ENCODE results near the gene NDST3.

NDST3 gene

GRCh38 chr4:118035309-118035708 is 1.0 kb downstream of the NDST3 start:
- CTCF ChIA-PET = no interaction called here
- POLR2A ChIA-PET = no interaction called here
- no peak for TF ChIP-seq BHLHE40 (IDR thresholded peaks at IDR 0.05; ENCODE audit: borderline replicate concordance)
- no peak for TF ChIP-seq SP1 (IDR thresholded peaks at IDR 0.05)
- TF ChIP-seq ZNF384 (IDR thresholded peaks at IDR 0.05) = no peak
- no peak for TF ChIP-seq ARNT (IDR thresholded peaks at IDR 0.05)
- no peak for TF ChIP-seq TARDBP (IDR thresholded peaks at IDR 0.05)
- no peak for TF ChIP-seq CTBP1 (IDR thresholded peaks at IDR 0.05; ENCODE audit: borderline replicate concordance)
- DNase-seq (ENCODE audit: extremely low spot score) = no peak

DNA sequence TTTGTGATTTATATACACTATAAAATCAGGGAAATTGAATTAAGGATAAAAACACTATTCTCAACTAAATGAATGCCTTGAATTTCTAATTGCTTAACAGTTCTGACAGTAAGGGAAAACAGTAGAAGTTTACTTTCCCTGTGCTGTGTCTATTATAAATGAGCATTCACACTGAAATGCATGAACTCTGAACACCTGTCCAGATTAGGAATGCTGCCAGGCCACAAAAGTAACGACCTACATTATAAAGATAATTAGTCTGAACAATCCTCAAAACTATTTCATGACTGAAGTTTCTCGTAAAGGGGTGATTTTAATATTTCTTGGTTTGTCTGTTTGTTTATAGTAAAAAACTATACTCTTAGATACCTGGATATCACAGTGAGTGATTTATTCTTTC is 2.0 kb downstream of the NDST3 start:
- ChIA-PET CTCF (no interaction called here), POLR2A (no interaction called here)
- no peak for DNase-seq (ENCODE audit: extremely low spot score)
- no peak for TF ChIP-seq FOXM1 (IDR thresholded peaks at IDR 0.05; ENCODE audit: borderline replicate concordance)
- no peak for TF ChIP-seq CTBP1 (IDR thresholded peaks at IDR 0.05; ENCODE audit: borderline replicate concordance)

GRCh38 chr4:118037955-118038354 is 3.7 kb downstream of the NDST3 start:
- POLR2A ChIA-PET = no interaction called here
- CTCF ChIA-PET = no interaction called here
- TF ChIP-seq ELF4 (IDR thresholded peaks at IDR 0.05) (no peak), LEF1 (IDR thresholded peaks at IDR 0.05; ENCODE audit: borderline replicate concordance) (no peak)
- DNase-seq (ENCODE audit: extremely low spot score) = no peak

GRCh38 chr4:118046323-118046722 is 12.0 kb downstream of the NDST3 start:
- DNase-seq (ENCODE audit: extremely low spot score) = no peak
- TF ChIP-seq NFRKB (IDR thresholded peaks at IDR 0.05) (no peak), HDGF (IDR thresholded peaks at IDR 0.05; ENCODE audit: borderline replicate concordance) (no peak), FOXA1 (IDR thresholded peaks at IDR 0.05) (no peak), PKNOX1 (IDR thresholded peaks at IDR 0.05) (no peak), LEF1 (IDR thresholded peaks at IDR 0.05; ENCODE audit: borderline replicate concordance) (no peak), ZNF384 (IDR thresholded peaks at IDR 0.05) (no peak), L3MBTL2 (conservative IDR thresholded peaks at IDR 0.05) (no peak), TARDBP (IDR thresholded peaks at IDR 0.05) (no peak), CTBP1 (IDR thresholded peaks at IDR 0.05; ENCODE audit: borderline replicate concordance) (no peak), ARNT (IDR thresholded peaks at IDR 0.05) (no peak)
- ChIA-PET CTCF (no interaction called here), POLR2A (no interaction called here)

GRCh38 chr4:118047043-118047442 is 12.8 kb downstream of the NDST3 start:
- no peak for TF ChIP-seq SP1 (IDR thresholded peaks at IDR 0.05)
- TF ChIP-seq FOXK2 (IDR thresholded peaks at IDR 0.05) = no peak
- TF ChIP-seq ELF4 (IDR thresholded peaks at IDR 0.05) = no peak
- no peak for TF ChIP-seq LEF1 (IDR thresholded peaks at IDR 0.05; ENCODE audit: borderline replicate concordance)
- TF ChIP-seq CTBP1 (IDR thresholded peaks at IDR 0.05; ENCODE audit: borderline replicate concordance) = no peak
- TF ChIP-seq BHLHE40 (IDR thresholded peaks at IDR 0.05; ENCODE audit: borderline replicate concordance) = no peak
- TF ChIP-seq L3MBTL2 (conservative IDR thresholded peaks at IDR 0.05) = no peak
- no peak for TF ChIP-seq ZNF384 (IDR thresholded peaks at IDR 0.05)
- no peak for TF ChIP-seq NFRKB (IDR thresholded peaks at IDR 0.05)
- TF ChIP-seq TARDBP (IDR thresholded peaks at IDR 0.05) = no peak
- no peak for TF ChIP-seq SUZ12 (IDR thresholded peaks at IDR 0.05)
- TF ChIP-seq FOXA1 (IDR thresholded peaks at IDR 0.05) = no peak
- no peak for TF ChIP-seq FOXM1 (IDR thresholded peaks at IDR 0.05; ENCODE audit: borderline replicate concordance)
- TF ChIP-seq ARNT (IDR thresholded peaks at IDR 0.05) = no peak
- no peak for TF ChIP-seq PKNOX1 (IDR thresholded peaks at IDR 0.05)
- TF ChIP-seq HDGF (IDR thresholded peaks at IDR 0.05; ENCODE audit: borderline replicate concordance) = no peak
- ChIA-PET POLR2A (no interaction called here), CTCF (no interaction called here)
- DNase-seq (ENCODE audit: extremely low spot score) = no peak

- CTCF ChIA-PET = no interaction called here
- TF ChIP-seq TARDBP (IDR thresholded peaks at IDR 0.05) (no peak), NFRKB (IDR thresholded peaks at IDR 0.05) (no peak), LEF1 (IDR thresholded peaks at IDR 0.05; ENCODE audit: borderline replicate concordance) (no peak), ZNF384 (IDR thresholded peaks at IDR 0.05) (no peak), SP1 (IDR thresholded peaks at IDR 0.05) (no peak), BHLHE40 (IDR thresholded peaks at IDR 0.05; ENCODE audit: borderline replicate concordance) (no peak)
- DNase-seq (ENCODE audit: extremely low spot score) = no peak
- POLR2A ChIA-PET = no interaction called here
Observed at GRCh38 chr4:118058955-118059354, 24.7 kb downstream of the NDST3 start.

DNA sequence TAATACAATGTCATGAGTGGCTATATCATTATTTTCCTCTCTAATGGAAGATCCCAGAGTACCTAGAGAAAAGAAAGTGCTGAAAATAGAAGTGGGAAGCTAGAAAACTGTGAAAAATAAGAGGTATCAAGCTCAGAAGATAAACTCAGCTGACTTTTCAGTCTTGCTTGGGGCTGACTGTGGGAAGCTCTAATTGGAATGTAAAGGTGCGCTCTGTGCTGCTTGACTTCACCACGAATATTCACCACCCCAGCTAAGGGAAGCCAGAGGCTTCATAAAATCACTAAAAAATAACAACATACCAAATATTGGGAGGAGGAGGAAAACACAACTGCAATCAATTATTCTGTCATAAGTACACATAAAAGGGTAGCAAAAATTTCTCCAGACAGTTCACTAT is 25.1 kb downstream of the NDST3 start:
- CTCF ChIA-PET = no interaction called here
- DNase-seq (ENCODE audit: extremely low spot score) = no peak
- POLR2A ChIA-PET = no interaction called here
- TF ChIP-seq SUZ12 (IDR thresholded peaks at IDR 0.05) (no peak), PKNOX1 (IDR thresholded peaks at IDR 0.05) (no peak), LEF1 (IDR thresholded peaks at IDR 0.05; ENCODE audit: borderline replicate concordance) (no peak), TARDBP (IDR thresholded peaks at IDR 0.05) (no peak), SP1 (IDR thresholded peaks at IDR 0.05) (no peak), NFRKB (IDR thresholded peaks at IDR 0.05) (no peak), FOXM1 (IDR thresholded peaks at IDR 0.05; ENCODE audit: borderline replicate concordance) (no peak), FOXA1 (IDR thresholded peaks at IDR 0.05) (no peak), ARNT (IDR thresholded peaks at IDR 0.05) (no peak), ELF4 (IDR thresholded peaks at IDR 0.05) (no peak), ZNF384 (IDR thresholded peaks at IDR 0.05) (no peak), BHLHE40 (IDR thresholded peaks at IDR 0.05; ENCODE audit: borderline replicate concordance) (no peak), CTBP1 (IDR thresholded peaks at IDR 0.05; ENCODE audit: borderline replicate concordance) (no peak), FOXK2 (IDR thresholded peaks at IDR 0.05) (no peak), L3MBTL2 (conservative IDR thresholded peaks at IDR 0.05) (no peak), HDGF (IDR thresholded peaks at IDR 0.05; ENCODE audit: borderline replicate concordance) (no peak)
